MCF 10A (cell line): ENCODE data around the gene ABTB1. TPM values are rescaled to one million over a fixed set of nuclear protein-coding genes. Genes with fewer than 3 reads are reported as not detected.

Experiments
- BruUV-seq: library from RNA; stranded (reverse); fragments of 400-500 nt; replicated peaks from 2 replicates; lab custom pipeline; 2021; lab: Mats Ljungman, UMichigan
- CTCF ChIA-PET: fragments of 300-600 bp; sonication (Branson Sonifier 250); formaldehyde crosslinking; extraction: SDS; loops from one replicate; lab custom pipeline; 2021; ENCODE audit warnings: antibody characterized with exemption, inconsistent platforms; lab: Yijun Ruan, JAX
- POLR2A ChIA-PET: fragments of 300-600, 350-650 bp; sonication (Branson Sonifier 250); formaldehyde crosslinking; extraction: SDS; loops from one replicate; lab custom pipeline; 2020; ENCODE audit warnings: antibody characterized with exemption, inconsistent platforms; lab: Yijun Ruan, JAX
- DNase-seq: peaks from one replicate; pipeline ENCODE4 v3.0.0-alpha.2; 2018; ENCODE audit not compliant: unreplicated experiment
- H3K27ac Mint-ChIP-seq: one replicate; pipeline ENCODE4 v1.8.0; 2022; ENCODE audit warnings: mild to moderate bottlenecking, low read depth, mixed read lengths; ENCODE audit not compliant: unreplicated experiment
- H3K27me3 Mint-ChIP-seq: one replicate; pipeline ENCODE4 v1.8.0; 2022; ENCODE audit warnings: mixed read lengths; ENCODE audit not compliant: insufficient read depth, unreplicated experiment
- H3K36me3 Mint-ChIP-seq: one replicate; pipeline ENCODE4 v1.8.0; 2022; ENCODE audit warnings: mild to moderate bottlenecking, moderate library complexity, mixed read lengths; ENCODE audit not compliant: insufficient read depth, unreplicated experiment
- H3K4me1 Mint-ChIP-seq: one replicate; pipeline ENCODE4 v1.8.0; 2022; ENCODE audit warnings: mixed read lengths; ENCODE audit not compliant: insufficient read depth, unreplicated experiment
- H3K4me3 Mint-ChIP-seq: one replicate; pipeline ENCODE4 v1.8.0; 2022; ENCODE audit warnings: mild to moderate bottlenecking, moderate library complexity, mixed read lengths; ENCODE audit not compliant: unreplicated experiment
- H3K9me3 Mint-ChIP-seq: one replicate; pipeline ENCODE4 v1.8.0; 2022; ENCODE audit warnings: mixed read lengths; ENCODE audit not compliant: unreplicated experiment
- intact Hi-C: fragments of 100-400 bp; cut with micrococcal nuclease; formaldehyde crosslinking; loops from 2 replicates; pipeline ENCODE4 v1.14.1; 2022
- total RNA-seq: library from RNA; stranded (reverse); gene quantifications from 2 replicates; pipeline ENCODE4 v1.2.3, GENCODE V29; 2022
- TF ChIP-seq, protein P1 (sequence below): fragments of 200-600 bp; IDR thresholded peaks from one replicate; pipeline ENCODE4 v1.8.0; 2022; ENCODE audit warnings: antibody characterized with exemption, mild to moderate bottlenecking; ENCODE audit not compliant: unreplicated experiment

ABTB1 gene
- total RNA-seq, 1 experiment from 2014 or later, result 9.7 TPM

DNA sequence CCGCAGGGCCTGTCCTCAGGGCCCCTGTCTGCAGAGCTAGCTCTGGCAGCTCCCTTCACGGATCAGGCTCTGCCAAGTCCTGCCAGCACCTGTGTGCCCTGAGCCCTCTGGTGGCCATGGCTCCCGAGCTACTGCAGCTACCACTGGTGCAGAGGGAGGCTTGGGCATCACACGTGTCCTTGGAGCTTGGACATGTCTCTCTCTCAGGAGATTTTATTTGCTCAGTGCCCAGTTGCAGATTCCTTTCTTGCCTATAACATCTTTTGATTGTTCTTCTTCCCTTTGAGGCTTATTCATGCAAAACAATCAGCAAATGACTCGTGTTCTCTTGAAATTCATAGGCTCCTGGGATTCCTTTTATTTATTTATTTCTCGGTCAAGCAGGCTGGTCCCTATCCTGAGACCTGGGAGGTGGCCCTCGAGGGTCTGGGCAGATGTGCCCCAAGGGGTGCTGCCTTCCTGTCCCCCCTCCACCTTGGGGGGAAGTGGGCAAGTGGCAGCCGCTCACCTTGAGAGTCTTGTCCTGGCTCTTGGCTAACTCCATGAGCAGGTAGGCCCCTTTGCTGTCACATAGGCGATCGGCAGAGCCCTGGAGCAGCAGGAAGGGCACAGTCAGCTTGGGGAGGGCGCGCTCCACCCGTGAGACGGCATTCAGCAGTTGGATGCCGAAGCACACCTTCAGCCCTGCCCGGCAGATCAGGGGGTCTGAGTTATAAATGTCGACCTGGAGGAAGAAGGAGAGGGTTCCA, 21.9 kb downstream of the ABTB1 start:
- H3K4me3 Mint-ChIP-seq, result no peak overlapping the region
- no peaks in the 10 kb centered on the region for H3K27me3 Mint-ChIP-seq
- CTCF ChIA-PET, result interaction anchor here (0.5 to 4.1 kb wide), 25 partner anchors 14 to 886 kb away, joined by 3 to 22 read pairs (median 3); no protein-coding TSS in a partner anchor
- DNase-seq, result peak; percentile 76
- H3K36me3 Mint-ChIP-seq, result peaks cover 17% of the 10 kb centered on the region
- no TSS peak for BruUV-seq
- H3K9me3 Mint-ChIP-seq, result no peaks in the 10 kb centered on the region
- H3K27ac Mint-ChIP-seq, result no peak overlapping the region
- TF ChIP-seq, protein P1, sequence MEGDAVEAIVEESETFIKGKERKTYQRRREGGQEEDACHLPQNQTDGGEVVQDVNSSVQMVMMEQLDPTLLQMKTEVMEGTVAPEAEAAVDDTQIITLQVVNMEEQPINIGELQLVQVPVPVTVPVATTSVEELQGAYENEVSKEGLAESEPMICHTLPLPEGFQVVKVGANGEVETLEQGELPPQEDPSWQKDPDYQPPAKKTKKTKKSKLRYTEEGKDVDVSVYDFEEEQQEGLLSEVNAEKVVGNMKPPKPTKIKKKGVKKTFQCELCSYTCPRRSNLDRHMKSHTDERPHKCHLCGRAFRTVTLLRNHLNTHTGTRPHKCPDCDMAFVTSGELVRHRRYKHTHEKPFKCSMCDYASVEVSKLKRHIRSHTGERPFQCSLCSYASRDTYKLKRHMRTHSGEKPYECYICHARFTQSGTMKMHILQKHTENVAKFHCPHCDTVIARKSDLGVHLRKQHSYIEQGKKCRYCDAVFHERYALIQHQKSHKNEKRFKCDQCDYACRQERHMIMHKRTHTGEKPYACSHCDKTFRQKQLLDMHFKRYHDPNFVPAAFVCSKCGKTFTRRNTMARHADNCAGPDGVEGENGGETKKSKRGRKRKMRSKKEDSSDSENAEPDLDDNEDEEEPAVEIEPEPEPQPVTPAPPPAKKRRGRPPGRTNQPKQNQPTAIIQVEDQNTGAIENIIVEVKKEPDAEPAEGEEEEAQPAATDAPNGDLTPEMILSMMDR, result peak; percentile 50
- peaks cover 16% of the 10 kb centered on the region for H3K4me1 Mint-ChIP-seq
- POLR2A ChIA-PET, result interaction anchor here (0.7 to 2.0 kb wide), 2 partner anchors 11 to 14 kb away, joined by 3 to 12 read pairs; no protein-coding TSS in a partner anchor
- intact Hi-C loops, result loop anchor here (5.0 kb wide), 3 partner anchors 53 to 117 kb away; partner anchors contain the start of gene TPRA1

DNA sequence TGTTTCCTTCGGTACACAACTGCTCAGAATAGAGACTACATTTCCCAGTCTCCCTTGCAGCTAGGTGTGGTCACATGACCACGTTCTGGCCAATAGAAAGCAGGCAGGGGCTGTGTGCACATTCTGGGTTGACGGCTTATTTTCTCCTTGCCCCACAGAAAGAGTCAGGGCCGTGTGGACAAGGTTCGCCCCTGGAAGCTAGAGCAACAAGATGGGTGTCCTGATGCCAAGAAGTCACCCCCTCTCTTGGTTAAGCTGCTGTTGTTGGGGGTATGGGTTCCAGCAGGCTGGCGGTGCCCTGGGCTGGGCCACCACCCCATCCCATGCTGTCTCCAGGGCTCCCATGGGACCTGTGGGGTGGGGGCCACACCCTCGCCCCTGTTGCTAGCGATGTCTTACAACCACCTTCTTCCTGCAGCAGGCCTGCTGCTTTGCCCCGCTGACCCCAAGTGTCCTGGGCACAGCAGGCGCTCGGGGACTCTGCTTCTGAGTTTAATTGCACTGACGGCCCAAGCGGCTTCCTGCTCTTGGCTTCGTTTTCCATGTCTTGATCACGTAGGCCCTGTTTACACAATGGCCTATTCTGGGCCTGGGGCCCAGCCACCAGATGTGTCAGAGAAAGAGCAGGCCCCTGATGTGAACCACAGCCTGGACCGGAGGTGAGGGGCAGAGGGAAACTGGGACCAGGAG, 24.9 kb downstream of the ABTB1 start:
- Mint-ChIP-seq H3K4me1 (peaks cover 10% of the 10 kb centered on the region), H3K27me3 (no peaks in the 10 kb centered on the region), H3K36me3 (peaks cover 17% of the 10 kb centered on the region), H3K9me3 (no peaks in the 10 kb centered on the region), H3K4me3 (no peak overlapping the region), H3K27ac (peak overlapping the region; percentile 55)
- ChIA-PET CTCF (interaction anchor here (0.5 to 4.1 kb wide), 9 partner anchors 20 to 345 kb away, joined by 3 to 22 read pairs (median 4); no protein-coding TSS in a partner anchor), POLR2A (interaction anchor here (0.6 to 1.9 kb wide), 3 partner anchors 14 to 107 kb away, joined by 3 to 5 read pairs (median 4); partner anchors contain the start of gene TPRA1)
- BruUV-seq, result no TSS peak
- TF ChIP-seq, protein P1, result no peak
- intact Hi-C loops, result loop anchor here (2.0 kb wide), 1 partner anchor 125 kb away; the partner anchor contains the start of gene MGLL
- peak; percentile 78 for DNase-seq

DNA sequence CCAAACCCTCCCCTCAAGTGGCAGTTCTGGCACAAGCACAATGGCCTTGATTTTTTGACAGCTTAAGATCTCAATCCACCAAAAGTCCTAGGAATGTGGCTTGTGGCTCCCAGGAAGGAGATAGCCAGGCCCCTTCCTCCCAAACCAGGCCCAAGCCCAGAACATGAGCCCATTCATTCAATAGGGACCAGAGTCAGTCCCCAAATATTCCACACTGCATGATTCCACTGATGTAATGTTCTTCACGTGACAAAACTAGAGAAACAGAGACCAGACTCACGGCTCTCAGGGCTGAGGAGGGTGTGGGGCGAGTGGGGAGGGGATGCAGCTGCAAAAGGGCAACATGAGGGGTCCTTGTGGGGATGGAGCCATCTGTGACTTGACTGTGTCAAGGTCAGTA, 25.5 kb downstream of the ABTB1 start:
- Mint-ChIP-seq H3K9me3 (no peaks in the 10 kb centered on the region), H3K27me3 (no peaks in the 10 kb centered on the region), H3K4me1 (peaks cover 10% of the 10 kb centered on the region), H3K27ac (no peak overlapping the region), H3K36me3 (peaks cover 17% of the 10 kb centered on the region), H3K4me3 (no peak overlapping the region)
- intact Hi-C loops, result no loop called here
- TF ChIP-seq, protein P1, result no peak
- POLR2A ChIA-PET, result no interaction called here
- CTCF ChIA-PET, result interaction anchor here (3.8 kb wide), 1 partner anchor 46 kb away, joined by 16 read pairs; no protein-coding TSS in a partner anchor
- no peak for DNase-seq
- no TSS peak for BruUV-seq
